ENCODE data around the gene CIAO2A. TPM values are rescaled to one million over a fixed set of nuclear protein-coding genes. Genes with fewer than 3 reads are reported as not detected.
A peak's percentile ranks its signal among the peaks of the same experiment; 100 is the strongest.
"Not testable (repeated sequence)": the region's sequence is repeated elsewhere in the genome, so short reads cannot be mapped to it uniquely, and the experiment has no call there.

The CIAO2A gene
- polyA plus RNA-seq, 1 donor: 86.7 TPM

DNA sequence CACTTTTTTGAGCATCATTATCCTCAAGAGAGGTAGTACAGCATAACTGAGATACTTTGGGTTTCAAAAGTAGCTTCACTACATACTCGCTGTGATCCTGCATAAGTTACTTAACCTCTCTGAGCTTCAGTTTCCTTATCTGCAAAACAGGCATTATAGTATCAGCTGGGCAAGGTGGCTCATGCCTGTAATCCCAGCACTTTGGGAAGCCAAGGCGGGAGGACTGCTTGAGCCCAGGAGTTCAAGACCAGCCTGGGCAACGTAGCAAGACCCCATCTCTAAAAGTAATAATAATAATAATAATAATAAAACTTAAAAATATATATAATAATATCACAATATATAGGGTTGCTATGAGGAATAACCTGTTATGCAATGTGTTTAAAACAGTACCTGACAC is 10.9 kb downstream of the CIAO2A start:
- DNase-seq: no peak

DNA sequence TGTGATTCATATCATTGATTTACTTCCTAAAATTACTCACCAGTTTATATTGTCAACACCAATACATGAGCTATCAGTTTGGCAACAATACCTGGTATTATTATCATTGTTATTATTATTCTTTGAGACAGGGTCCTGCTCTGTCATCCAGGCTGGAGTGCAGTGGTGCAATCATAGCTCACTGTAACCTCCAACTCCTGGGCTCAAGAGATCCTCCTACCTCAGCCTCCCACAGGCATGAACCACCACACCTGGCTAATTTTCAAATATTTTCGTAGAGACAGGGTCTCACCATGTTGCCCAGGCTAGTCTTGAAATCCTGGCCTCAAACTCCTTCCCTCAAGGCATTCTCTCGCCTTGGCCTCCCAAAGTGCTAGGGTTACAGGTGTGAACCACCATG is 20.1 kb downstream of the CIAO2A start:
- not testable (repeated sequence) for DNase-seq

DNA sequence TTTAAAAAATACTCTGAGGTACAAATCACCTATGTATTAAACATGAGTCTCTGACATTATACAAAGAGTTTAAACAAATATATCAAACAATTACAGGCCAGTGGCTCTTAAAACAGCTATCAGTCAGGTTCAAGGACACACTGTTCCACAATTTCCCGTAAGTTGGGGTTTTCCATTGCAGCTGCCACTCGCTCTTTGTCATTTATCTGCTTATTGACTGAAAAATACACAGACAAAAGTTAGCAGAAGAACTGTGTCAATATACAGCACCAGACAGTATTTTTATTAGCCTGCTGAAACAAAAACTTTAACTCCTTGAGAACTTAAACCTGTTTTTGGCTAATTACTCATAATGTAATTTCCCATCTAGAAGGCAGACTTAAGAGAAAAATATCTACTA is 20.8 kb downstream of the CIAO2A start:
- no peak for DNase-seq

DNA sequence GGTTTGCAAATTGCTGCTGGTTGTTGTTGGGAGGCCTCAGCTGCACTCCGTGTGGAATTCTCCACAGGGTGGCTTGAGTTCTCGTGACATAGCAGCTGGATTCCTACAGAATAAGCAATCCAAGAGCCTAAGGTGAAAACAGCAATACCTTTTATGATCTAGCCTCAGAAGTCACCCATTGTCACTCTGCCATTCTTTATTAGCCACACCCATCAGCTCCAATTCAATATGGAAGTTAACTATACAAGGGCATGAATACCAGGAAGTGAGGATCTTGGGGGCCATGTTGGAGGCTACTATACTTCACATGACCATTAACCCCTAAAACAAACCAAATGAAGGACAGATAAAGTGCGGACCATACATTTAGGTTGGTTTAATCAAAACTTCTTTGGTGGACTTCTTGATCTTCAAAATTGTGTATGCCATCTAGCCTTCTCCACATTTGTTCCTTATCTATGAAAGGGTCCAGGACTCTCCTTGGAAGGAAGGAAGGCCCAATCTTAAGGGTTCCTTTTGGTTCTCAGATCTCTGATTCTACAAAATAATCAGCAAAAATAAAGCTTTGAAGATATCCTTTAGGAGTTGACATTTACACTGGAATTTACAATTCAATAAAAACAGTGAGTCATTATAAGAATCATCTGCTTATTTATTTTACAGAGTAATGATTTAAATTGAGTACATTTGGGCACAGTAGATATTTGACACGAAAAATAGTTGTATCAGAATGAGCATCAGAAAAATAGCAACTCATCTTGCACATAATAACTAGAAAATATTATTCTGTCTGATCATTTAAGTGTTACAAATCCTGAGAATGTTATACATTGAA is 21.5 kb downstream of the CIAO2A start:
- no peak for DNase-seq

GRCh38 chr15:64070965-64071851 is 22.4 kb downstream of the CIAO2A start:
- no peak for DNase-seq

DNA sequence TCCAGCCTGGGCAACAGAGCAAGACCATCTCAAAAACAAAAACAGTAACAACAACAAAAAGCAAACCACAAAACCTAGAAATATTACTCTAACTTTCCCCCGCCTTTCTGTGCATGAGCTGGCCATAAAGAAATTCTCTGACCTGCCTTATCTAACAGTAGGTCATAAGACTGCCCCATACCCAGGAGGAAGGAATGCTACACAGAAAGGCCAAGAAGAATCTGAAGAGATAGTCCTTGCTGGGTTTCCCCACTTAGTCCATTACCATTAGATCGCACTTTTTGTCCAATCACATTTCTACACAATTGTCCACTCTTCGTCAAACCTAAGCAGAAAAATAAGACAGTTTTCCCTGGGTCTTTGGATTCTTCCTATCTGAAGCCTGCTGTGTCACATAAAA is 23.5 kb downstream of the CIAO2A start:
- no peak for DNase-seq

DNA sequence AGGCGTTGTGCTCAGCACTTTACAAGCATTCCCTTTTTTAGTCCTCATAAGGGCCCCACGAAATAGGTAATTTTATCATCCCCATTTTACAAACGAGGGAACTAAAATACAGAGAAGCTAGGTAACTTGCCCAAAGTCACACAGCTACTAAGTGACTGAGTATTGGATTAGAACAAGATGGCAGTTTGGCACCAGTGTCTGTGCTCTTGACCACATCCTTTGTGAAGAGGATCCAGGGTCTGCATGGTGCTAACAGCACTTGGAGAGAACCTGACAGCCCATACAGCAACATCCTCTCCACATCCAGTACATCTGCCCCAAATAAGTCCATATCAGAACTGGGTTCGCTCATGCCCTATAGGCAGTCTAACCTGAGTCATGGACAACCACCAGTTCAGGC is 25.5 kb downstream of the CIAO2A start:
- no peak for DNase-seq

DNA sequence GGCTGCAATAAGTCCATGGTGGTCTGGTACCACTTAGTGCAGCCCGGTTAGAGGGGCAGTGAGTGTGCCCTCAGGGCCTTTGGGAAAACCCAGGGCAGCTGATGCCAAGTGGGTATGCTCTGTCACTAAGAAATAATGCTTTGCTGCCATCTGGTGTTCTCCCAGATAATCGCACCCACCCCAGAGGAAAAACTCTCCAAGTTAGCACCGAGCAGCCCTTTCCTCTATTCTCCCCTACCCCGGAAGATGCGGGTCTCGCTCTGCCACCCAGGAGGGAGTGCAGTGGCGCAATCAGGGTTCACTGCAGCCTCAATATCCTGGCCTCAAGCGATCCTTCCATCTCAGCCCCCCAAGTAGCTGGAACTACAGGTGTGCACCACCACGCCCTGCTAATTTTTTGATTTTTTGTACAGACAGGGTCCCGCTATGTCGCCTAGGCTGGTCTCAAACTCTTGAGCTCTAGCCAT is 26.0 kb downstream of the CIAO2A start:
- DNase-seq: peak; percentile 72

DNA sequence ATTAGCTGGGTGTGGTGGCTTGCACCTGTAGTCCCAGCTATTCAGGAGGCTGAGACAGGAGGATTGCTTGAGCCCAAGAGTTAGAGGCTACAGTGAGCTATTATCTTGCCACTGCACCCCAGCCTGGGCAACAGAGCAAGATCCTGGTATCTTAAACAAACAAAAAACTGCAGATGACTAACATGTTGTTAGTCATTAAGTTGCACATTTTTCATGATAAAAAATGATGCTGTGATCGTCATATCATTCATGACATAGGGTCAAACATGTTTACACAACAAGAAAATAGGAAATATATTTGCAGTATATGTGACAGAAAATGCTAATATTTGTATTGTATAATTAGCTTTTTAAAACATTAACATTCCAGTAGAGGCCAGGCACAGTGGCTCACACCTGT is 27.2 kb downstream of the CIAO2A start:
- DNase-seq: no peak

GRCh38 chr15:64060716-64061115 is 32.9 kb downstream of the CIAO2A start:
- DNase-seq: no peak

DNA sequence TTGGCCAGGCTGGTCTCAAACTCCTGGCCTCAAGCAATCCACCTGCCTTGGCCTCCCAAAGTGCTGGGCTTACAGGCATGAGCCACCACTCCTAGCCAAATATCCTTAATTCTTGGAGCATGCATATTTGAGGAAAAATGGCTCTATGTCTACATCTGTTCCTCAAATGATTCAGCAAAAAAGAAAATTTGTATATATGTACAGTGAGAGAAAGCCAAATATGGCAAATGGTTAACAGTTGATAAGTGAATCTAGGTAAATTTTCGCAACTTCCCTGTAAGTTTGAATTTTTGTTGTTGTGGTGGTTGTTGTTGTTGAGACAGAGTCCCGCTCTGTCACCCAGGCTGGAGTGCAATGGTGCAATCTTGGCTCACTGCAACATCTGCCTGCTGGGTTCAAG is 34.5 kb downstream of the CIAO2A start:
- DNase-seq: not testable (repeated sequence)

DNA sequence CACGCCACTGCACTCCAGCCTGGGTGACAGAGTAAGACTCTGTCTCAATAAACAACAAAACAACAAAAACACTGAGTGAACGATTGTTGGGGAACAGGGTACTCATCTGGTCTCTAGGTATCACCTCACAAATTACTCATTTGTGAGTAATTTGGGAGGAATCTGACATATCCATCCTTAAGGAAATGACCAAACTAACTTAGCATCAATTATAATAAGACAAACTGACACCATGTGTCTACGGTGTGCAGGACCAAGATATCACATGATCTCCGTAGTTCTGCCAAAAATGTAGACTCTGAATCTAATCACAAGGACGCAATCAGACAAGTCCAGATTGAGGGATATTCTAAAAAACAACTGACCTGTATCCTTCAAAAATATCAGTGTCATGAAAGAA is 35.4 kb downstream of the CIAO2A start:
- no peak for DNase-seq

DNA sequence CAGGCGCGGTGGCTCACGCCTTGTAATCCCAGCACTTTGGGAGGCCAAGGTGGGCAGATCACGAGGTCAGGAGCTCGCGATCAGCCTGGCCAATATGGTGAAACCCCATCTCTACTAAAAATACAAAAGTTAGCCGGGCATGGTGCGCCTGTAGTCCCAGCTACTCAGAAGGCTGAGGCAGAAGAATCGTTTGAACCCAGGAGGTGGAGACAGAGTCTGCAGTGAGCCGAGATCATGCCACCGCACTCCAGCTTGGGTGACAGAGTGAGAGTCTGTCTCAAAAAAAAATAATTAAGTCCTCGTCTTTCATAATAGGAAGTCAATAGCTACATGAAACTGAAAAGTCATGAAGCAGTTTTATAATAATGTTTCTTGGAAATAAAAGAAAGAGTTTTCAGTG is 40.0 kb downstream of the CIAO2A start:
- not testable (repeated sequence) for DNase-seq

DNA sequence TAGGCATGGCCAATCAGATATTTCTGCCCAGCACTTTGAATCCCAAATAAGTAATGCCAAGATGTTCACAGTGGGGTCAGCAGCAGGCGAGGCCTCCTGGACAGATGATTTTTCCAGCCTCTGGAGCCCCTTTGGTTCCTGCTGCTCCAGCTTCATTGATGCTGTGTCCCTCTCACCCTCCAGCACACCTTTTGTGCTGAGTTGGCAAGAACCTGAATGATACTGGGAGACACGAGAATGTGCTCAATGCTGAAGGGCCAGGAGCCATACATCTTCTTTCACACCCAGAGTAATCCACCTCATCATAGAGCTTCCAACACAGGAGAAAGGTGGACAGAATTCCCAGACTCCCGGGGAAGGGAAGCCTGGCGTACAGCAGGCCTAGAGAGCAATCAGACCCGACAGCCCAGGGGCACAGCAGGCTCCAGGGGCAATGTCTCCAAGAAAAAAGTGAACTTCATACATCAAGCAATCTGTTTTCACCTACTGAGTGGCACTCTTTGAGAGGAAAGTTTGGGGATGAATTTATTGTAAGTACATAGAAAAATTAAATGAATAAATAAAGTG is 40.6 kb downstream of the CIAO2A start:
- DNase-seq: no peak

- no peak for DNase-seq
These were observed 42.0 kb downstream of the CIAO2A start for GRCh38 chr15:64051407-64052259.

- DNase-seq: no peak
These were observed 42.6 kb downstream of the CIAO2A start for GRCh38 chr15:64051093-64051402.

- DNase-seq: no peak
These were observed 43.2 kb downstream of the CIAO2A start for GRCh38 chr15:64050281-64051092.

DNA sequence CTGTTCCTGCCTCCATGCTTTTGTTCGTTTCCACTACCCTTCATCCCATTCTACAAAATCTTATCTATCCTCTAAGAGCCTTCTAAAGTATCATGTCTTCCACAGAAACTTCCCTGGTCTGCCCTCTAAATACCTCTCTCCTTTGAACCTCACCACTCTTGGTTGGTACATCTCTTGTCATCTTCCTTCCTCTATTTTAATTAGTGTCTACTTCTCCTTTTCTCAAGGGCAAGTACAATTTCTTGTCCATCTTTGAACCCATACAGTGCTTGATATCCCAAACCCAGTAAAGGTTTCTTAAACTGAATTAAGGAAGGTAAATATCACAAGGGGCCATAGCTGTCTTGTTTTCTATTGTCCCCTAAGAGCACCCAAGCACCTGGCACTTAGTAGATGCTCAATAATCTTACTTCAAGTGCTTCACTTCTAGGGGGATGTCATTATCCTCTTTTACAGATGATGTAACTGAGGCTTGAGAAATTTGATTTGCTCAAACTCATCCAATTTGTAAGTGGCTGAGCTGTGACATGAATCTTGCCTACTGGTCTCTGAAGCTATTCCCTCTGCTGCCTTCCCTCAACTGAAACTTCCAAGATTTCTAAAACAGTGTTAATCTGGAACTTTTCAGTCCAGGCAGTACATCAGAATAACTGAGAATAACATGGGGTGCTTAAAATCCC is 44.7 kb downstream of the CIAO2A start:
- no peak for DNase-seq

DNA sequence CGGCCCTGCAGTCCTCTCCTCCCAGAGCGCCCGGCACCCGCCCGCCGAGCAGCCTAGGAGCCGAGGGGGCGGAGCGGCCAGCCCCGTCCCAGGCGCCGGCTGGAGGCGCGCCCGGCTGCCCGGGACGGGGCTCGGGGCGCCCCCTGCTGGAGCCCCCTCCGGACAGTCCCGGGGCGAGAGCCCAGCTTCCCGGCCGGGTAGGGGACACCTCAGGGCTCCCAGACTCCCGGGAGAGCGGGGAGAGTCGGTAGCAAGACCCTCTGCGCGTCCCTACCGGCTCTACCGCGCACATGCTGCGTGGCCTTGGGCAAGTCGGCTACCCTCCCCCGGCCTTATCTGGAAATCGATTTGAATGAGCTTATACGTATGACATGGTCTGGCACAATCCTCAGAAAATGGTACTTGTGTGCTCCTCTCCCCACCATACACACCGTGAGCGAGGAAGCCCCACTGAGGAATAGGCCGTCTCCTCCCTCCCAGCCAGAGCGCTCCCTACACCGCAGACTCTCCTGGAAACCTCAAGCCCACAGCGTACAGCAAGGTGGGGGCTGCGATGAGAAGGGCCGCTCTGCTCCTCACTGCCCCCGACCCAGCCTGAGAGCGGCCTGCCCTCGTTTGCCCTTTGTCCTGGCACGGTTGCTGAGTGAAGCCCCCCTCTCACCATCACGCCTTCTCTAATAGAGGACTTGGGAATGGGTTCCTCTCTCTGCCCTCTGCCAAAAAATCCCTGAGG is 47.1 kb downstream of the CIAO2A start, which contains the start of gene DAPK2:
Gene DAPK2 (minus strand): TSS at position 65 of the 733 bp plus-strand sequence. CDS start 6,224 bp downstream, outside the sequence.
- peak; percentile 70 for DNase-seq
